Measurements from ENCODE around the gene GAB2. TPM values are rescaled to one million over a fixed set of nuclear protein-coding genes. Genes with fewer than 3 reads are reported as not detected.

Gene GAB2
- total RNA-seq, 1 experiment from 2014 or later: 10.6 TPM

GRCh38 chr11:78293536-78293935, 124.1 kb downstream of the GAB2 start:
- H3K27ac Mint-ChIP-seq (ENCODE audit: unreplicated experiment): peak overlapping the region; percentile 25
- H3K27me3 Mint-ChIP-seq (ENCODE audit: unreplicated experiment): no peaks in the 10 kb centered on the region
- TF ChIP-seq CTCF (IDR thresholded peaks at IDR 0.05; ENCODE audit: unreplicated experiment): no peak
- H3K36me3 Mint-ChIP-seq (ENCODE audit: insufficient read depth, unreplicated experiment): peaks cover 5% of the 10 kb centered on the region
- H3K4me1 Mint-ChIP-seq (ENCODE audit: low read depth, unreplicated experiment): peaks cover 30% of the 10 kb centered on the region
- no peak for DNase-seq
- peaks cover 2% of the 10 kb centered on the region for H3K9me3 Mint-ChIP-seq (ENCODE audit: low read depth, unreplicated experiment)
- H3K4me3 Mint-ChIP-seq (ENCODE audit: low read depth, unreplicated experiment): no peak overlapping the region
- intact Hi-C loops (cut with micrococcal nuclease; ENCODE audit: unreplicated experiment): no loop called here
- no TSS peak for BruUV-seq (replicated peaks)
- CTCF ChIA-PET: no interaction called here

- intact Hi-C loops (cut with micrococcal nuclease; ENCODE audit: unreplicated experiment): no loop called here
- BruUV-seq (replicated peaks): no TSS peak
- TF ChIP-seq CTCF (IDR thresholded peaks at IDR 0.05; ENCODE audit: unreplicated experiment): no peak
- no peak overlapping the region for H3K4me3 Mint-ChIP-seq (ENCODE audit: low read depth, unreplicated experiment)
- peaks cover 2% of the 10 kb centered on the region for H3K9me3 Mint-ChIP-seq (ENCODE audit: low read depth, unreplicated experiment)
- CTCF ChIA-PET: interaction anchor here (0.5 kb wide), 1 partner anchor 239 kb away, joined by 3 read pairs; no protein-coding TSS in a partner anchor
- H3K27me3 Mint-ChIP-seq (ENCODE audit: unreplicated experiment): no peaks in the 10 kb centered on the region
- no peak overlapping the region for H3K27ac Mint-ChIP-seq (ENCODE audit: unreplicated experiment)
- H3K36me3 Mint-ChIP-seq (ENCODE audit: insufficient read depth, unreplicated experiment): peaks cover 5% of the 10 kb centered on the region
- DNase-seq: no peak
- H3K4me1 Mint-ChIP-seq (ENCODE audit: low read depth, unreplicated experiment): peaks cover 30% of the 10 kb centered on the region
Observed at GRCh38 chr11:78292109-78292803, 125.4 kb downstream of the GAB2 start.

GRCh38 chr11:78291503-78292108, 126.0 kb downstream of the GAB2 start:
- intact Hi-C loops (cut with micrococcal nuclease; ENCODE audit: unreplicated experiment): no loop called here
- peaks cover 5% of the 10 kb centered on the region for H3K36me3 Mint-ChIP-seq (ENCODE audit: insufficient read depth, unreplicated experiment)
- H3K9me3 Mint-ChIP-seq (ENCODE audit: low read depth, unreplicated experiment): peaks cover 2% of the 10 kb centered on the region
- no peak overlapping the region for H3K27ac Mint-ChIP-seq (ENCODE audit: unreplicated experiment)
- no peak overlapping the region for H3K4me3 Mint-ChIP-seq (ENCODE audit: low read depth, unreplicated experiment)
- H3K4me1 Mint-ChIP-seq (ENCODE audit: low read depth, unreplicated experiment): peaks cover 30% of the 10 kb centered on the region
- CTCF ChIA-PET: no interaction called here
- DNase-seq: no peak
- no peak for TF ChIP-seq CTCF (IDR thresholded peaks at IDR 0.05; ENCODE audit: unreplicated experiment)
- BruUV-seq (replicated peaks): no TSS peak
- no peaks in the 10 kb centered on the region for H3K27me3 Mint-ChIP-seq (ENCODE audit: unreplicated experiment)

GRCh38 chr11:78290293-78291176, 127.1 kb downstream of the GAB2 start:
- Mint-ChIP-seq H3K36me3 (ENCODE audit: insufficient read depth, unreplicated experiment) (peaks cover 5% of the 10 kb centered on the region), H3K9me3 (ENCODE audit: low read depth, unreplicated experiment) (peaks cover 2% of the 10 kb centered on the region), H3K27me3 (ENCODE audit: unreplicated experiment) (no peaks in the 10 kb centered on the region), H3K27ac (ENCODE audit: unreplicated experiment) (peak overlapping the region; percentile 12), H3K4me1 (ENCODE audit: low read depth, unreplicated experiment) (peaks cover 25% of the 10 kb centered on the region), H3K4me3 (ENCODE audit: low read depth, unreplicated experiment) (no peak overlapping the region)
- CTCF ChIA-PET: interaction anchor here (0.5 kb wide), 1 partner anchor 30 kb away, joined by 4 read pairs; no protein-coding TSS in a partner anchor
- intact Hi-C loops (cut with micrococcal nuclease; ENCODE audit: unreplicated experiment): no loop called here
- peak; percentile 28 for DNase-seq
- no peak for TF ChIP-seq CTCF (IDR thresholded peaks at IDR 0.05; ENCODE audit: unreplicated experiment)
- no TSS peak for BruUV-seq (replicated peaks)

All from Calu3 (cell line).